ENCODE results near the gene NTM.
"Not testable (repeated sequence)": the region's sequence is repeated elsewhere in the genome, so short reads cannot be mapped to it uniquely, and the experiment has no call there.

The NTM gene

GRCh38 chr11:132315696-132316095, 945.3 kb downstream of the NTM start:
- Histone ChIP-seq H3K4me1 (no peaks in the 10 kb centered on the region), H3K36me3 (no peaks in the 10 kb centered on the region), H3K9me3 (peaks cover 8% of the 10 kb centered on the region; the same call in 1 of the 2 replicates), H3K27me3 (no peaks in the 10 kb centered on the region), H3K4me3 (ENCODE audit: low read depth, low read length) (no peak overlapping the region)
- no peak for TF ChIP-seq CTCF (IDR thresholded peaks at IDR 0.05; ENCODE audit: low read depth, low read length)
- no peak for DNase-seq

GRCh38 chr11:132318421-132319157, 948.2 kb downstream of the NTM start:
- H3K27me3 ChIP-seq = no peaks in the 10 kb centered on the region
- no peak overlapping the region for H3K4me3 ChIP-seq (ENCODE audit: low read depth, low read length)
- TF ChIP-seq CTCF (IDR thresholded peaks at IDR 0.05; ENCODE audit: low read depth, low read length) = no peak
- H3K4me1 ChIP-seq = no peaks in the 10 kb centered on the region
- H3K9me3 ChIP-seq = peaks cover 8% of the 10 kb centered on the region; the same call in 1 of the 2 replicates
- DNase-seq = no peak
- no peaks in the 10 kb centered on the region for H3K36me3 ChIP-seq

GRCh38 chr11:132319419-132319818, 949.0 kb downstream of the NTM start:
- H3K27me3 ChIP-seq; H3K4me3 ChIP-seq (ENCODE audit: low read depth, low read length); DNase-seq; H3K4me1 ChIP-seq; H3K9me3 ChIP-seq; H3K36me3 ChIP-seq: not testable (repeated sequence)

- Histone ChIP-seq H3K4me3 (ENCODE audit: low read depth, low read length) (no peak overlapping the region), H3K4me1 (no peaks in the 10 kb centered on the region), H3K27me3 (no peaks in the 10 kb centered on the region), H3K9me3 (peaks cover 2% of the 10 kb centered on the region), H3K36me3 (no peaks in the 10 kb centered on the region)
- no peak for DNase-seq
- no peak for TF ChIP-seq CTCF (IDR thresholded peaks at IDR 0.05; ENCODE audit: low read depth, low read length)
These were observed 960.1 kb downstream of the NTM start for GRCh38 chr11:132330515-132330914.

GRCh38 chr11:132332521-132332920, 962.1 kb downstream of the NTM start:
- no peak for TF ChIP-seq CTCF (IDR thresholded peaks at IDR 0.05; ENCODE audit: low read depth, low read length)
- no peak for DNase-seq

GRCh38 chr11:132334769-132335280, 964.4 kb downstream of the NTM start:
- no peak for DNase-seq
- H3K4me1 ChIP-seq = no peaks in the 10 kb centered on the region
- H3K9me3 ChIP-seq = peaks cover 2% of the 10 kb centered on the region
- no peaks in the 10 kb centered on the region for H3K27me3 ChIP-seq
- TF ChIP-seq CTCF (IDR thresholded peaks at IDR 0.05; ENCODE audit: low read depth, low read length) = no peak
- no peaks in the 10 kb centered on the region for H3K36me3 ChIP-seq
- no peak overlapping the region for H3K4me3 ChIP-seq (ENCODE audit: low read depth, low read length)

More at GRCh38 chr11:132332521-132332920, 962.1 kb downstream of the NTM start:
- H3K9me3 ChIP-seq = peaks cover 2% of the 10 kb centered on the region
- no peak overlapping the region for H3K4me3 ChIP-seq (ENCODE audit: low read depth, low read length)
- H3K36me3 ChIP-seq = no peaks in the 10 kb centered on the region
- H3K4me1 ChIP-seq = no peaks in the 10 kb centered on the region
- H3K27me3 ChIP-seq = no peaks in the 10 kb centered on the region

Measured in BE2C (cell line).